HG03097 (cell line): Measurements from ENCODE around the gene NINJ2.
"Not testable (repeated sequence)": the region's sequence is repeated elsewhere in the genome, so short reads cannot be mapped to it uniquely, and the experiment has no call there.

Experiments used
- ATAC-seq: cut with Tn5 transposase; IDR thresholded peaks from one replicate; pipeline ENCODE4 v1.9.1; 2021; ENCODE audit not compliant: unreplicated experiment, low FRiP score

NINJ2 gene

GRCh38 chr12:663293-663871 lies at the start of gene NINJ2:
NINJ2 (minus strand) TSS chr12:663445; CDS start chr12:663360, 85 bp downstream.
- no peak for ATAC-seq

GRCh38 chr12:712172-712863 lies 49.1 kb upstream of the NINJ2 start:
- no peak for ATAC-seq

DNA sequence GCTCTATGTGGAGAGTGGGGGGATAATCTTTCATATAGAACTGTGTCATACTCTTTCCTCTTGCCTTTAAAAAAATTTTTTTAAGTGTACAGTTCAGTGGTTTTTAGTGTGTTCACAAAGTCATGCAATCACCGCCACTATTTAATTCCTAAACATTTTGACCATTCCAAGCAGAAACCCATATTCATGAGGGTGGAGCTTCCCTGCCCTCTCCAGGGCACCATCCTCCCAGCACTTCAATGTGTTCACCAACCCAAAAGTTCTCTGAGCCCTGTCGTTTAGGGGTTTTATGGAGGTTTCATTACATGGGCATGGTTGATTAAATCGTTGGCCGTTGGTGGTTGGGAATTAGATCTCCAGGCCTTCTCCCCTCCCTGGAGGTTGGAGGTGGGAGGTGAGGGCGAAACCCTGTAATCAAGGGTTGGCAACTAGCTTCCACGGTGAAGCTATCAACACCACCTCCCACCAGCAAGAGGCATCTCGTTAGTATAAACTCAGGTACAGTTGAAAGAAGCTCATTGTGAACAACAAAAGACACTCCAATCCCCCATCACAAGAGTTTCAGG lies 46.3 kb upstream of the NINJ2 start:
- ATAC-seq, result no peak

DNA sequence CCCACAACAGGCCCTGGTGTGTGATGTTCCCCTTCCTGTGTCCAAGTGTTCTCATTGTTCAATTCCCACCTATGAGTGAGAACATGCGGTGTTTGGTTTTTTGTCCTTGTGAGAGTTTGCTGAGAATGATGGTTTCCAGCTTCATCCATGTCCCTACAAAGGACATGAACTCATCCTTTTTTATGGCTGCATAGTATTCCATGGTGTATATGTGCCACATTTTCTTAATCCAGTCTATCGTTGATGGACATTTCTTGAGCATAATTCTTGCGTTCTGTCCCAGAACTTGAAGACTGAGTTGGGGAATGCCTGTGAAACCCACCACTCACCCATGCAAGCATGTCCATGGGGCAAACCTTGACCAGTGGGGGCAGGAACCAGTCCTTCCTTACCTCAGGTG lies 44.8 kb upstream of the NINJ2 start:
- ATAC-seq, result not testable (repeated sequence)

DNA sequence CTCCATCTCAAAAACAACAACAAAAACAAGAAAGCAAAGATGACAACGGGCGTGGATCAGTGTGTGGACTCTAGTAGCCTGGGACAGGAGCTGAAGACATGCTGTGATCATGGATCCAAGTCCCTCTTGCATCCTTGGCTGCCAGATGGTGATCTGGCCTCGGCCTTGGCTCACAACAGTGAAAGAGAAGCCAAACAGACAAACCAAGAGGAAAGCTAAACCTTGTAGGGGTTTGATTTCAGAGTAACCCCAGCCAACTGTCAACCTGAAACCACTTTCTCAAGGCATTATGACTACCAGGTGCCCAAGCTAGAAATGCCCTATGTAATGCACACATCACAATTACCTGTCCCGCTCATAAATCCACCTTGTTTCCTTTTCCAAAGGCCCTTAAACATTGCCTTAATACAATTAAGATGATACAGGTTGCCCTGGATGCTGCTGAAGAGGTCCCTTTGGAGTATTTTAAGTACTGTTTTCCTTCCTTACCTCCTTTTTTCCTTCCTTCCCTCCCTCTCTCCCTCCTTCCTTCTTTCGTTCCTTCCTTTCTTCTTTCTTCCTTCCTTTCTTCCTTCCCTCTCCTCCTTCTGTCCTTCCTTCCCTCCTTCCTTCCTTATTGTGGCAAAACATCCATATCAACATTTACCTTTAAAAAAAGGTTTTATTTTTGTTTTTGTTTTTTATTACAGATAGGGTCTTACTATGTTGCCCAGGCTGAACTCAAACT lies 41.4 kb upstream of the NINJ2 start:
- ATAC-seq, result no peak

GRCh38 chr12:701896-702539 lies 38.8 kb upstream of the NINJ2 start:
- ATAC-seq, result no peak

DNA sequence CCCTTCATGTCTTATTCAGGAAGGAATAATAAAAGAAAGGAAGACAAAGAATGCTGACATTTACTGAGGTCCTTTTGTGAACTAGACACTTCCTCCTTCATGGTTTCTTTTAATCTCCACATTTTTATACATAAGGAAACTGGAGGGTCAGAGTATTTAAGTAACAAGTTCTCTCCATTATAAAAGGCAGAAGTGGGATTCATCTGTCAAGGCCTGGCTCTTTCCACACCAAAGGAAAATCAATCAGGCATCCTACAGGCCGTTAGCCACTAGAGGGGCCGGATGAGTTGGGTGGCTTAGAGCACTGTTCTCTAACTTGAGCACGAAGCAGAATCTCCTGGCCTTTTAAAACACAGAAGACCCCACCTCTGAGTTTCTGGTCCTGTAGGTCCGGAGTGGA lies 36.8 kb upstream of the NINJ2 start:
- ATAC-seq, result no peak

DNA sequence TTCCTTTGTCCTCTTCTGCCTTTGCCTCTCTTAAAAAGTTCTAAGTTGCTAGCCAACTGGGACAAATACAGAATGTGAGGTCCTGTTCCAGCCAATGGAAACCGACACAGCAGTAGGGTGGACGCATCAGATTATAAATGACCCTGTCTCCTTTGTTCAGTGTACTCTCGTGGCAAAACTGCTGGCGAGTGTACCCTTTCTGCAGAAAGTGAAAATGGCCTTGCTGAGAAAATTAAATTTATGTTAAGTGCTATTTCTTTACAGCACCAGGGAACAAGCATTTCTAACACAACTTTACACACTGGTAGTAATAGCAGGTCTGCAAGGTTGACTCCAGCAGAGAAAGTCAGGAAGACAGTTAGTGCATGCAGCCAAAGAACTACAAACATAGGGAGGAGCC lies 35.0 kb upstream of the NINJ2 start:
- ATAC-seq, result not testable (repeated sequence)

DNA sequence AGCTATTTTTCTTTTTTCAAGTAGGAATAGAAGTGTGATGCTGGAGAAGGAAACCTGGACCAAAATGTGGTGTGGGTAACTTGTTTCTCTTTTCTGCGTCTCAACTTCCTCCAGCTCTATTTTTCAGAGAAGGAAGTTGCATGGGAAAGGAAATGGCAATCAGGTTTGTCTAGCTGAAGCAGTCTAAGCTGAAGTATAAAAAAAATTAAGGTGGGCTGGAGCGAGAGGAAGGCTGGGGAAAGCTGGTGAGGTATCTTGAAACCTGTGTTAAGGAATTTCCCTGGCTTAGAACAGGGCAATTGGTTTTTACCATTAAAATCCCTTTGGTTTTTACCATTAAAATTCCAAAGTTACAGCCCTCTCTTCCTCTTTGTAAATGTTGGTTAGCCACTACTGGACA lies 34.2 kb upstream of the NINJ2 start:
- no peak for ATAC-seq

DNA sequence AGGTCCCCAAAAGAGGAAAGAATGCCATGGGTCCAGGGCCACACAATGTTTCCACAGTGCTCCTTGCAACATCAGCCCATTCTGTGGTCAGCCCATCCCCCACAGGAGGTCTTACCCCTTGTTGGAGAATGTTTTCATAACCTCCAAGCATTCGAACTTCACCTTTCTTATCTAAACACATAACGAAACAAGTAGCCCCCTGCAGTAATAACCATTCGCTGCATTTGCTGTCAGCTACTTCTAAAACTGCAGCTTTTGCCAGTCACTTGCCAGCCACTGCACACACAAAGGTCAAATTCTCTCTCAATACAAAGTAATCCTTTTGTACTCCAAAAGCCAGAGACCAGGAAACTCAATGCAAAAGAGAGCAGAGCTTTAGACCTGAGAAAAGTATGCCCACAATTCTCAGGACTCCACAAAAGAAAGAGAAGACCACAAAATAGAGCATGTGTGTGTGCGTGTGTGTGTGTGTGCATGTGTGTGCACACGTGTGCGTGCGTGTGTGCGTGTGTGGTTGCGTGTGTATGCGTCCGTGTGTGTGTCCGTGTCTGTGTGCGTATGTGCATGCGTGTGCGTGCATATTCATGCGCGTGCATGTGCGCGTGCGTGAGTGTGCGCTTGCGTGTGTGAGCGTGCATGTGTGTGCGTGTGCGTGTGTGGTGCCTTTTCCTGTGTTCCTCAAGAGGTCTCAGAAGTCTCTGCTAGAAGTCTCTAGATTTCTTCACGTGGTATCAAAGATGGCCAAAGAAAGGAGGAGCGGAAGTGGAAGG lies 31.7 kb upstream of the NINJ2 start:
- ATAC-seq, result no peak

- ATAC-seq, result no peak
These were observed 30.8 kb upstream of the NINJ2 start for GRCh38 chr12:693934-694533.

GRCh38 chr12:692274-692673 lies 29.0 kb upstream of the NINJ2 start:
- no peak for ATAC-seq

GRCh38 chr12:690466-690865 lies 27.2 kb upstream of the NINJ2 start:
- no peak for ATAC-seq

GRCh38 chr12:685388-685787 lies 22.1 kb upstream of the NINJ2 start:
- ATAC-seq, result peak; percentile 62

DNA sequence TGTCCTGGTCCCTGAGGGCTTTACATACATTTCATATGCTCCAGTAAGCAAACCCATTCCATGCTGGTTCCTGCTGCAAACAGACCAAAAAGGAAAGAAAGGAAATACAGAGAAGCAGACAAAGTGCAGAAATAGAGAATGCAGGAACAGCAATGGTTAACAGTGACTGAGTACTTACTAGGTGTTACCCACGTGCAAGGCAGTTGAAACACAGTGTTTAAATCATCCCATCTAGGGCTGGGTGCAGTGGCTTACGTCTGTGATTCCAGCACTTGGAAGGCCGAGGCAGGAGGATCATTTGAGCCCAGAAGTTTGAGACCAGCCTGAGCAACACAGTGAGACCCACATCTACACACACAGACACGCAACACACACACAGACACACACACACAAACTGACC lies 21.2 kb upstream of the NINJ2 start:
- no peak for ATAC-seq

DNA sequence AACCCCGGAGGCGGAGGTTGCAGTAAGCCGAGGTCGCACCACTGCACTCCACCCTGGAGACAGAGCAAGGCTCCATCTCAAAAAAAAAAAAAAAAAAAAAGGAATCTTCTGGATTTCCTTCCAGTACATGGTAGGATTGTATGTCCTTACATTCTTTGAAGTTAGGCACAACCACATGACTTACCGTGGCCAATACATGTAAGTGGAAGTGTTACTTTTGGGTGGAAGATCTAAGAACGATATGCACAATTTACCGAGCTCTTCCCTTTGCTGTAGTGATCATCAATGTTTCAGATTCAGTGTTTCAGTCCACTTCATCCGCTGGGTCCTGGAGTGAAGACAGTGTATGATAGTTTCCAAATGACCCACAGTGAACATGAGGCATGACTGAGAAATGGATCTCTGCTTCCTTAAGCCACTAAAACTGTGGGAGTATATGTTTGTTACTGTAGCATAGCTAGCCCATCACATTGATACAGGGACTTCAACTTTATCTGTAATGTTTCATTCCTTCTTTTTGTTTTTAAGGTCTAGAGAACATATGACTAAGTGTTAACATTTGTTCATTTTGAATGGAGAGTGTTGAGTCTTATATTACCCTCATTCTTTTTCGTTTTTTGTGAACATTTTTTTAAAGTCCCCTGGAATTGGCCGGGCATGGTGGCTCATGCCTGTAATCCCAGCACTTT lies 18.5 kb upstream of the NINJ2 start:
- ATAC-seq, result no peak

- no peak for ATAC-seq
These were observed 15.8 kb upstream of the NINJ2 start for GRCh38 chr12:678747-679712.

- ATAC-seq, result no peak
These were observed 12.3 kb upstream of the NINJ2 start for GRCh38 chr12:675562-675961.
